Suprapubic skin (tissue), 3 donors: Measurements from ENCODE around the gene OGA.

ENCODE experiments used
- POLR2A ChIP-seq, 2 donors: fragments of 450-650 bp; IDR thresholded peaks; one replicate each; pipeline ENCODE4 v1.6.1; 2017; ENCODE audit warnings: antibody characterized with exemption in 2 of 2, mild to moderate bottlenecking in 2 of 2, moderate library complexity in 2 of 2
- TF ChIP-seq, protein P1 (sequence below), 2 donors: fragments of 200-600 bp in 1 of 2; fragments of 450-650 bp in 1 of 2; sonication (generic) in 1 of 2; IDR thresholded peaks; one replicate each; pipeline ENCODE4 v1.5.1; 2016 to 2019; ENCODE audit warnings: antibody characterized with exemption in 2 of 2, mild to moderate bottlenecking in 1 of 2, moderate library complexity in 1 of 2

DNA sequence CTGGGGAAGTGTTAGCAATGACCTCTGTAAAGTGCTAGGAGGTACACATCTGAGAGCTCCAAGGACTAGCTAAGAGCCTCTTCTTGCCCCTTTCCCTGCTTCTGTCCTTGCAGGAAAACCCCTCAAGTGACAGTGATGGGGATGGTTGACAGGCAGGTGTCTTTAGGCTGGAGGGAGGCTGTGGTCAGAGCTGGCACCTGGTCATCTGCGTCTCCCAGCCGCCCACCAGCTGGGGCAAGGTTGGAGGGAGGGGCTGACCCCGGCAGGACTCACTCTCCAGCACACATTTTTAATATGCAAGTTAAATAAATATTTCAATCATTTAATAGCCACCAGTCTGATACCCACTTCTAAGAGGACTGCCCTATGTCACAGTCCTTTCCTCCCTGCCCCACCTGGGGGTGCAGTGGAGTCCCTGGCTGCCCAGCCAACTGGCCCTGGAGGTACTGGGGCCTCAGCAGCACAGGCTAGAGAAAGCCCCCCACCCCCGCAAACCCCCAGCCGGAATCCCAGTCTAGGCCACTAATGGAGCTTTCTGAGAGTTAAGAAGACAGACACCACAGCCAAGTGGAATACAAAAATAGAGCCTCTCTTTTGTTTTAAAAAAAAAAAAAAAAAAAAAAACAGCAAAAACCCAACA, 48.6 kb downstream of the OGA start:
- TF ChIP-seq POLR2A (IDR thresholded peaks at IDR 0.05), result no peak
- TF ChIP-seq, protein P1, sequence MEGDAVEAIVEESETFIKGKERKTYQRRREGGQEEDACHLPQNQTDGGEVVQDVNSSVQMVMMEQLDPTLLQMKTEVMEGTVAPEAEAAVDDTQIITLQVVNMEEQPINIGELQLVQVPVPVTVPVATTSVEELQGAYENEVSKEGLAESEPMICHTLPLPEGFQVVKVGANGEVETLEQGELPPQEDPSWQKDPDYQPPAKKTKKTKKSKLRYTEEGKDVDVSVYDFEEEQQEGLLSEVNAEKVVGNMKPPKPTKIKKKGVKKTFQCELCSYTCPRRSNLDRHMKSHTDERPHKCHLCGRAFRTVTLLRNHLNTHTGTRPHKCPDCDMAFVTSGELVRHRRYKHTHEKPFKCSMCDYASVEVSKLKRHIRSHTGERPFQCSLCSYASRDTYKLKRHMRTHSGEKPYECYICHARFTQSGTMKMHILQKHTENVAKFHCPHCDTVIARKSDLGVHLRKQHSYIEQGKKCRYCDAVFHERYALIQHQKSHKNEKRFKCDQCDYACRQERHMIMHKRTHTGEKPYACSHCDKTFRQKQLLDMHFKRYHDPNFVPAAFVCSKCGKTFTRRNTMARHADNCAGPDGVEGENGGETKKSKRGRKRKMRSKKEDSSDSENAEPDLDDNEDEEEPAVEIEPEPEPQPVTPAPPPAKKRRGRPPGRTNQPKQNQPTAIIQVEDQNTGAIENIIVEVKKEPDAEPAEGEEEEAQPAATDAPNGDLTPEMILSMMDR (IDR thresholded peaks at IDR 0.05), result no peak
